ENCODE measurements around the gene KRTAP4-1.
"Not testable (repeated sequence)": the region's sequence is repeated elsewhere in the genome, so short reads cannot be mapped to it uniquely, and the experiment has no call there.

KRTAP4-1 gene

GRCh38 chr17:41141361-41141760 is 43.4 kb downstream of the KRTAP4-1 start:
- H3K27me3 ChIP-seq (ENCODE audit: insufficient read depth, poor library complexity, severe bottlenecking) = no peaks in the 10 kb centered on the region
- no peak for DNase-seq (ENCODE audit: low read depth in 1 of 2, low spot score in 1 of 2)
- TF ChIP-seq REST (IDR thresholded peaks at IDR 0.05; ENCODE audit: insufficient replicate concordance, low read depth) (no peak), SPI1 (IDR thresholded peaks at IDR 0.05; ENCODE audit: borderline replicate concordance, low read depth) (no peak), GABPA (IDR thresholded peaks at IDR 0.05; ENCODE audit: low read depth) (no peak), POLR2AphosphoS5 (IDR thresholded peaks at IDR 0.05; ENCODE audit: low read depth) (no peak)
- TF ChIP-seq, protein P1, sequence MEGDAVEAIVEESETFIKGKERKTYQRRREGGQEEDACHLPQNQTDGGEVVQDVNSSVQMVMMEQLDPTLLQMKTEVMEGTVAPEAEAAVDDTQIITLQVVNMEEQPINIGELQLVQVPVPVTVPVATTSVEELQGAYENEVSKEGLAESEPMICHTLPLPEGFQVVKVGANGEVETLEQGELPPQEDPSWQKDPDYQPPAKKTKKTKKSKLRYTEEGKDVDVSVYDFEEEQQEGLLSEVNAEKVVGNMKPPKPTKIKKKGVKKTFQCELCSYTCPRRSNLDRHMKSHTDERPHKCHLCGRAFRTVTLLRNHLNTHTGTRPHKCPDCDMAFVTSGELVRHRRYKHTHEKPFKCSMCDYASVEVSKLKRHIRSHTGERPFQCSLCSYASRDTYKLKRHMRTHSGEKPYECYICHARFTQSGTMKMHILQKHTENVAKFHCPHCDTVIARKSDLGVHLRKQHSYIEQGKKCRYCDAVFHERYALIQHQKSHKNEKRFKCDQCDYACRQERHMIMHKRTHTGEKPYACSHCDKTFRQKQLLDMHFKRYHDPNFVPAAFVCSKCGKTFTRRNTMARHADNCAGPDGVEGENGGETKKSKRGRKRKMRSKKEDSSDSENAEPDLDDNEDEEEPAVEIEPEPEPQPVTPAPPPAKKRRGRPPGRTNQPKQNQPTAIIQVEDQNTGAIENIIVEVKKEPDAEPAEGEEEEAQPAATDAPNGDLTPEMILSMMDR (IDR thresholded peaks at IDR 0.05; ENCODE audit: insufficient read depth, low read length) = no peak
- no peak overlapping the region for H3K27ac ChIP-seq (replicated peaks)
- H3K4me3 ChIP-seq (replicated peaks; ENCODE audit: insufficient read depth, low read length) = no peak overlapping the region

GRCh38 chr17:41140360-41141131 is 44.2 kb downstream of the KRTAP4-1 start, which contains the start of gene KRTAP4-6:
TSS of gene KRTAP4-6 (minus strand) at chr17:41140544. CDS start at chr17:41140487, 57 bp downstream.
- no peak within 1 kb of the TSS for H3K27ac ChIP-seq (replicated peaks)
- H3K27me3 ChIP-seq (ENCODE audit: insufficient read depth, poor library complexity, severe bottlenecking) = no peaks in the 10 kb centered on the region
- DNase-seq (ENCODE audit: low read depth in 1 of 2, low spot score in 1 of 2) = no peak
- no peak for TF ChIP-seq SPI1 (IDR thresholded peaks at IDR 0.05; ENCODE audit: borderline replicate concordance, low read depth)
- no peak for TF ChIP-seq REST (IDR thresholded peaks at IDR 0.05; ENCODE audit: insufficient replicate concordance, low read depth)
- no peak for TF ChIP-seq GABPA (IDR thresholded peaks at IDR 0.05; ENCODE audit: low read depth)
- TF ChIP-seq, protein P1 (IDR thresholded peaks at IDR 0.05; ENCODE audit: insufficient read depth, low read length) = no peak
- TF ChIP-seq POLR2AphosphoS5 (IDR thresholded peaks at IDR 0.05; ENCODE audit: low read depth) = no peak
- no peak within 1 kb of the TSS for H3K4me3 ChIP-seq (replicated peaks; ENCODE audit: insufficient read depth, low read length)

GRCh38 chr17:41139865-41140264 is 44.8 kb downstream of the KRTAP4-1 start:
- DNase-seq (ENCODE audit: low read depth in 1 of 2, low spot score in 1 of 2); H3K27me3 ChIP-seq (ENCODE audit: insufficient read depth, poor library complexity, severe bottlenecking); H3K4me3 ChIP-seq (replicated peaks; ENCODE audit: insufficient read depth, low read length); H3K27ac ChIP-seq (replicated peaks): not testable (repeated sequence)

All from HL-60 (cell line).